ENCODE measurements around the gene KNDC1. TPM values are rescaled to one million over a fixed set of nuclear protein-coding genes. Genes with fewer than 3 reads are reported as not detected.

KNDC1 gene
- total RNA-seq, 1 experiment from 2014 or later, result 1.2 TPM

- CTCF ChIA-PET, result no interaction called here
- H3K9me3 Mint-ChIP-seq (ENCODE audit: low read depth, unreplicated experiment), result no peaks in the 10 kb centered on the region
- H3K4me1 Mint-ChIP-seq (ENCODE audit: low read depth, unreplicated experiment), result no peaks in the 10 kb centered on the region
- TF ChIP-seq, protein P1, sequence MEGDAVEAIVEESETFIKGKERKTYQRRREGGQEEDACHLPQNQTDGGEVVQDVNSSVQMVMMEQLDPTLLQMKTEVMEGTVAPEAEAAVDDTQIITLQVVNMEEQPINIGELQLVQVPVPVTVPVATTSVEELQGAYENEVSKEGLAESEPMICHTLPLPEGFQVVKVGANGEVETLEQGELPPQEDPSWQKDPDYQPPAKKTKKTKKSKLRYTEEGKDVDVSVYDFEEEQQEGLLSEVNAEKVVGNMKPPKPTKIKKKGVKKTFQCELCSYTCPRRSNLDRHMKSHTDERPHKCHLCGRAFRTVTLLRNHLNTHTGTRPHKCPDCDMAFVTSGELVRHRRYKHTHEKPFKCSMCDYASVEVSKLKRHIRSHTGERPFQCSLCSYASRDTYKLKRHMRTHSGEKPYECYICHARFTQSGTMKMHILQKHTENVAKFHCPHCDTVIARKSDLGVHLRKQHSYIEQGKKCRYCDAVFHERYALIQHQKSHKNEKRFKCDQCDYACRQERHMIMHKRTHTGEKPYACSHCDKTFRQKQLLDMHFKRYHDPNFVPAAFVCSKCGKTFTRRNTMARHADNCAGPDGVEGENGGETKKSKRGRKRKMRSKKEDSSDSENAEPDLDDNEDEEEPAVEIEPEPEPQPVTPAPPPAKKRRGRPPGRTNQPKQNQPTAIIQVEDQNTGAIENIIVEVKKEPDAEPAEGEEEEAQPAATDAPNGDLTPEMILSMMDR (IDR thresholded peaks at IDR 0.05; ENCODE audit: unreplicated experiment), result no peak
- no peak overlapping the region for H3K27ac Mint-ChIP-seq (ENCODE audit: unreplicated experiment)
- no peaks in the 10 kb centered on the region for H3K27me3 Mint-ChIP-seq (ENCODE audit: unreplicated experiment)
- DNase-seq, result no peak
- no peak overlapping the region for H3K4me3 Mint-ChIP-seq (ENCODE audit: low read depth, unreplicated experiment)
- BruUV-seq (replicated peaks), result no TSS peak
- no peaks in the 10 kb centered on the region for H3K36me3 Mint-ChIP-seq (ENCODE audit: insufficient read depth, unreplicated experiment)
- intact Hi-C loops (cut with micrococcal nuclease; ENCODE audit: unreplicated experiment), result no loop called here
Measured at GRCh38 chr10:133216776-133217175, 56.8 kb downstream of the KNDC1 start.

GRCh38 chr10:133217800-133218589 lies 58.0 kb downstream of the KNDC1 start:
- Mint-ChIP-seq H3K27ac (ENCODE audit: unreplicated experiment) (no peak overlapping the region), H3K4me1 (ENCODE audit: low read depth, unreplicated experiment) (no peaks in the 10 kb centered on the region), H3K27me3 (ENCODE audit: unreplicated experiment) (no peaks in the 10 kb centered on the region), H3K4me3 (ENCODE audit: low read depth, unreplicated experiment) (no peak overlapping the region), H3K9me3 (ENCODE audit: low read depth, unreplicated experiment) (no peaks in the 10 kb centered on the region), H3K36me3 (ENCODE audit: insufficient read depth, unreplicated experiment) (no peaks in the 10 kb centered on the region)
- DNase-seq, result no peak
- no TSS peak for BruUV-seq (replicated peaks)
- intact Hi-C loops (cut with micrococcal nuclease; ENCODE audit: unreplicated experiment), result no loop called here
- TF ChIP-seq, protein P1 (IDR thresholded peaks at IDR 0.05; ENCODE audit: unreplicated experiment), result no peak
- CTCF ChIA-PET, result no interaction called here

DNA sequence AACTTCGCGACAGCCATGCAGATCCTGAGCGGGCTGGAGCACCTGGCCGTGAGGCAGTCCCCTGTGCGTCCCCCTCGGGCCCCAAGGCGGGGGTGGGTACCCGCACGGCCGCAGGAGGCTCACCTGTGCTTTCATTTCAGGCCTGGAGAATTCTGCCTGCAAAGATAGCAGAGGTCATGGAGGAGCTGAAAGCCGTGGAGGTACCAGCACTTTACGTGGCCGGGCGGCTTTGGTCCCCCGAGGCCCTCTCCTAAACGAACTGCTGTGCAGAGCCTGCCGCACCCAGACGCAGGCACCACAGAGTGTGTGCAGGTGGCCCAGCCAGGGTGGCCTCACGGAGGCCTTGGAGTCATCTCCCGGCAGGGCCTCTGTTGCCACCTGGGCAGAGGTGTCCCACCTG lies 58.9 kb downstream of the KNDC1 start:
- TF ChIP-seq, protein P1 (IDR thresholded peaks at IDR 0.05; ENCODE audit: unreplicated experiment), result no peak
- no TSS peak for BruUV-seq (replicated peaks)
- intact Hi-C loops (cut with micrococcal nuclease; ENCODE audit: unreplicated experiment), result no loop called here
- Mint-ChIP-seq H3K9me3 (ENCODE audit: low read depth, unreplicated experiment) (no peaks in the 10 kb centered on the region), H3K27me3 (ENCODE audit: unreplicated experiment) (peaks cover 6% of the 10 kb centered on the region), H3K4me3 (ENCODE audit: low read depth, unreplicated experiment) (no peak overlapping the region), H3K36me3 (ENCODE audit: insufficient read depth, unreplicated experiment) (no peaks in the 10 kb centered on the region), H3K27ac (ENCODE audit: unreplicated experiment) (no peak overlapping the region), H3K4me1 (ENCODE audit: low read depth, unreplicated experiment) (no peaks in the 10 kb centered on the region)
- DNase-seq, result no peak
- CTCF ChIA-PET, result no interaction called here

DNA sequence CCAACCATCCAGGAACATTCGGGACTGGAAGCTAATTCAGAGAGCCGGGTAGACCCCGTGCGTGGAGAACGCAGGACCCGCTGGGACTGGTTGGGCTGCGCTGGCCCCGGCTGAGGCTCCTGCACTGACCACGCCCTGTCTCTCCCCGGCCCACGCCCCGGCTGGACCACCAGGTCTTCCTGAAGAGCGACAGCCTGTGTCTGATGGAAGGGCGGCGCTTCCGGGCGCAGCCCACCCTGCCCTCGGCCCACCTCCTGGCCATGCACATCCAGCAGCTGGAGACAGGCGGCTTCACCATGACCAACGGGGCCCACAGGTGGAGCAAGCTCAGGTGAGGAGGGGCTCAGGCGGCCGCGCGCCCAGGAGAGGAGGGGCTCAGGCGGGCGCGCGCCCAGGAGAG lies 59.8 kb downstream of the KNDC1 start:
- Mint-ChIP-seq H3K27ac (ENCODE audit: unreplicated experiment) (no peak overlapping the region), H3K9me3 (ENCODE audit: low read depth, unreplicated experiment) (no peaks in the 10 kb centered on the region), H3K4me1 (ENCODE audit: low read depth, unreplicated experiment) (no peaks in the 10 kb centered on the region), H3K27me3 (ENCODE audit: unreplicated experiment) (peaks cover 11% of the 10 kb centered on the region), H3K4me3 (ENCODE audit: low read depth, unreplicated experiment) (no peak overlapping the region), H3K36me3 (ENCODE audit: insufficient read depth, unreplicated experiment) (no peaks in the 10 kb centered on the region)
- DNase-seq, result no peak
- TF ChIP-seq, protein P1 (IDR thresholded peaks at IDR 0.05; ENCODE audit: unreplicated experiment), result no peak
- CTCF ChIA-PET, result no interaction called here
- intact Hi-C loops (cut with micrococcal nuclease; ENCODE audit: unreplicated experiment), result no loop called here
- no TSS peak for BruUV-seq (replicated peaks)

Data from Calu3 (cell line).